Gastrocnemius medialis (tissue), 4 donors: Measurements from ENCODE around the gene USP51.
"Not testable (repeated sequence)": the region's sequence is repeated elsewhere in the genome, so short reads cannot be mapped to it uniquely, and the experiment has no call there.

Experiments
- CTCF ChIP-seq, 5 experiments: fragments of 450-650 bp in 3 of 5; fragments of 200-600 bp in 2 of 5; sonication (generic) in 2 of 5; IDR thresholded peaks in 4 of 5; conservative IDR thresholded peaks in 1 of 5; 1 replicate in 4 of 5; 2 replicates in 1 of 5; pipeline ENCODE4 v1.5.1; 2016 to 2019; ENCODE audit warnings: antibody characterized with exemption in 5 of 5, mild to moderate bottlenecking in 3 of 5, moderate library complexity in 3 of 5
- POLR2A ChIP-seq, 2 donors: fragments of 450-650 bp; IDR thresholded peaks; one replicate each; pipeline ENCODE4 v1.6.1; 2017; ENCODE audit warnings: antibody characterized with exemption in 2 of 2, mild to moderate bottlenecking in 2 of 2, moderate library complexity in 2 of 2

- TF ChIP-seq CTCF (IDR thresholded peaks at IDR 0.05 in 4 of 5, conservative IDR thresholded peaks at IDR 0.05 in 1 of 5); POLR2A (IDR thresholded peaks at IDR 0.05): not testable (repeated sequence)
These were observed 33.9 kb downstream of the USP51 start for GRCh38 chrX:55455708-55456107.
